HepG2 (cell line): Measurements from ENCODE around the gene ARHGEF4. TPM values are rescaled to one million over a fixed set of nuclear protein-coding genes. Genes with fewer than 3 reads are reported as not detected.

Experiments
- ATAC-seq: fragments of 200-7000 bp; cut with Tn5 transposase; 3 replicates; pipeline ENCODE4 v1.9.1; 2020; ENCODE audit warnings: mild to moderate bottlenecking, moderate library complexity
- BruUV-seq: library from RNA; stranded (reverse); fragments of 400-500 nt; replicated peaks from 2 replicates; lab custom pipeline; 2021; lab: Mats Ljungman, UMichigan
- CTCF ChIA-PET: fragments of 300-600 bp; formaldehyde crosslinking; extraction: SDS; loops from one replicate; lab custom pipeline; 2021; ENCODE audit warnings: low total read pairs, inconsistent platforms, low intra/inter-chr PET ratio; lab: Yijun Ruan, JAX
- POLR2A ChIA-PET: fragments of 350-600 bp; sonication (Branson Sonifier 250); formaldehyde crosslinking; loops from one replicate; lab custom pipeline; 2020; ENCODE audit warnings: antibody characterized with exemption, inconsistent platforms; lab: Yijun Ruan, JAX
- DNase-seq: peaks from one replicate; pipeline ENCODE4 v3.0.0-alpha.2; 2015; ENCODE audit warnings: low spot score
- FAIRE-seq: peaks from 3 replicates; lab custom pipeline; 2011; peaks lifted over from hg19 to GRCh38; lab: Jason Lieb, UNC
- H2AFZ ChIP-seq: one replicate; pipeline ENCODE4 v1.6.1; 2011; ENCODE audit warnings: low read length, inconsistent platforms
- H3K27ac ChIP-seq: fragments of 300-600 bp; 3 replicates; pipeline ENCODE4 v1.8.0; 2011; ENCODE audit warnings: mixed run types, mild to moderate bottlenecking, mixed read lengths, low read length, inconsistent platforms; ENCODE audit not compliant: insufficient read depth; ENCODE audit errors: extremely low read length
- H3K27me3 ChIP-seq, 2 experiments: fragments of 200-600 bp in 1 of 2; 2 replicates in 1 of 2; 3 replicates in 1 of 2; pipeline versions ENCODE4 v1.6.0 to v1.8.0; 2011; ENCODE audit warnings: low read length in 2 of 2, mild to moderate bottlenecking in 2 of 2, moderate library complexity in 2 of 2, inconsistent platforms in 1 of 2; ENCODE audit not compliant: insufficient read depth in 2 of 2, control insufficient read depth in 1 of 2
- H3K36me3 ChIP-seq, 2 experiments: fragments of 200-600 bp in 1 of 2; replicated peaks in 1 of 2; 2 replicates in 1 of 2; 3 replicates in 1 of 2; pipeline versions ENCODE4 v1.5.1 to v1.8.0; 2011; ENCODE audit warnings: low read length in 2 of 2, inconsistent platforms in 1 of 2; ENCODE audit not compliant: insufficient read depth in 2 of 2, control insufficient read depth in 1 of 2
- H3K4me1 ChIP-seq: 2 replicates; pipeline ENCODE4 v1.5.1; 2012; ENCODE audit warnings: low read length, inconsistent platforms; ENCODE audit not compliant: insufficient read depth
- H3K4me2 ChIP-seq: 2 replicates; pipeline ENCODE4 v1.6.0; 2011; ENCODE audit warnings: low read depth, low read length, inconsistent platforms
- H3K4me3 ChIP-seq, 3 experiments: fragments of 200-600 bp in 1 of 3; sonication (generic), shearing (Covaris generic) in 1 of 3; replicated peaks in 1 of 3; 2 replicates each; pipeline ENCODE4 v1.5.1; 2011 to 2016; ENCODE audit warnings: low read length in 3 of 3, inconsistent platforms in 2 of 3, low read depth in 2 of 3, mild to moderate bottlenecking in 2 of 3, control low read depth in 1 of 3, mixed read lengths in 1 of 3; ENCODE audit not compliant: insufficient read depth in 1 of 3
- H3K79me2 ChIP-seq: one replicate; pipeline ENCODE4 v1.6.1; 2011; ENCODE audit warnings: low read length, inconsistent platforms; ENCODE audit not compliant: insufficient read depth
- H3K9ac ChIP-seq: 2 replicates; pipeline ENCODE4 v1.6.0; 2011; ENCODE audit warnings: mild to moderate bottlenecking, low read depth, low read length, inconsistent platforms; ENCODE audit not compliant: insufficient read depth
- H3K9me3 ChIP-seq: 2 replicates; pipeline ENCODE4 v1.5.1; 2012; ENCODE audit warnings: mild to moderate bottlenecking, low read length
- H4K20me1 ChIP-seq: 2 replicates; pipeline ENCODE4 v1.6.0; 2011; ENCODE audit warnings: inconsistent platforms, mild to moderate bottlenecking, low read length, moderate library complexity; ENCODE audit not compliant: insufficient read depth
- CHD4 ChIP-seq: fragments of 200-600 bp; sonication (generic); IDR thresholded peaks from 2 replicates; pipeline ENCODE4 v1.7.0; 2017; ENCODE audit warnings: mild to moderate bottlenecking, low read length, borderline replicate concordance
- IRF1 ChIP-seq: sonication (generic); formaldehyde crosslinking; IDR thresholded peaks from 2 replicates; pipeline ENCODE4 v1.4.0; 2020; ENCODE audit warnings: low read depth, mild to moderate bottlenecking, missing genetic modification reagents
- MATR3 ChIP-seq: sonication (generic); formaldehyde crosslinking; IDR thresholded peaks from 2 replicates; pipeline ENCODE4 v1.4.0; 2020; ENCODE audit warnings: missing genetic modification reagents
- PATZ1 ChIP-seq: sonication (generic); formaldehyde crosslinking; IDR thresholded peaks from 2 replicates; pipeline ENCODE4 v1.4.0; 2020; ENCODE audit warnings: missing genetic modification reagents
- REST ChIP-seq, 2 experiments: IDR thresholded peaks; 2 replicates each; pipeline ENCODE4 v1.6.1; 2011 to 2012; ENCODE audit warnings: low read length in 2 of 2, borderline replicate concordance in 1 of 2, low read depth in 1 of 2, mild to moderate bottlenecking in 1 of 2, moderate library complexity in 1 of 2
- WGBS: methylation state at CpG from one replicate; pipeline ENCODE4 v1.1.6; 2017; ENCODE audit warnings: low lambda C conversion rate; 5-methylcytosine and 5-hydroxymethylcytosine counted together
- in situ Hi-C: cut with HindIII; loops from 2 replicates; pipeline ENCODE4 v1.10.0; 2017; ENCODE audit warnings: low pct_unique_long_range_greater_than_20kb; ENCODE audit not compliant: extremely low pct_ligation_motif_present
- intact Hi-C: fragments of 100-400 bp; cut with micrococcal nuclease; formaldehyde crosslinking; loops from one replicate; pipeline ENCODE4 v1.10.0; 2022; ENCODE audit not compliant: unreplicated experiment
- polyA plus RNA-seq, 8 experiments: library from polyadenylated mRNA; depleted of rRNA in 3 of 8; stranded (reverse) in 7 of 8; unstranded in 1 of 8; fragments of >200 nt; fragmentation: Illumina TruSeq in 4 of 8; extraction: Trizol in 4 of 8; gene quantifications; 2 replicates each; pipeline versions ENCODE4 v1.2.1 to v1.2.3, GENCODE V29; 2011 to 2016; ENCODE audit warnings: low read depth in 4 of 8, missing spikeins in 1 of 8, mixed read lengths in 1 of 8; ENCODE audit not compliant: insufficient read depth in 1 of 8
- total RNA-seq, 5 experiments: library from RNA; depleted of rRNA; stranded (reverse); fragments of >200 nt; fragmentation: Illumina TruSeq; extraction: Trizol; gene quantifications; 2 replicates each; pipeline ENCODE4 v1.2.3, GENCODE V29; 2016; ENCODE audit warnings: low read depth in 1 of 5

The ARHGEF4 gene
- total and polyA plus RNA-seq, 2 of the 13 experiments (the other 11 are each of a cell fraction or from before 2014, with no cell fraction given) = 0.11 to 0.13 TPM

DNA sequence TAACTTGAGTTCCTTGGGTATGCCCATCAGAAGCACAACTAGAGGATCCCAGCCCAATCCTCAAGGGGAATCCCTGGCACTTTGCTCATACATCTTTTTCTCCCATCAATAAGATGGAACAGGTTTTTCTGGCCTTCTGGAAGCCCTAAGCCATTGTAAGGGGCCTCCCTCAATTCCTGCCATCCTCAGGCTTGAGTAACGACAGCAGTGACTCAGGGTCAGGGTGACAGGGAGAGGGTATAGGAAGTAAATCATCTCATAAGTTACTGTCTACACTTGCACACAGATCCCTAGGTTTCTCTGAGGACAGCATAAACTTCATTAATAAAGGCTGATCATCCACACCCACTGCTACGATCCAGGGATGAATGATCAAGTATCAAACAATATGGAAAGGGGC is 46.4 kb upstream of the ARHGEF4 start:
- no peak for ATAC-seq
- no peak for TF ChIP-seq CHD4
- no peak for TF ChIP-seq REST (IDR thresholded peaks at IDR 0.05; ENCODE audit: borderline replicate concordance in 1 of 2, low read depth in 1 of 2, low read length in 2 of 2)
- TF ChIP-seq IRF1 = no peak
- TF ChIP-seq MATR3 (CRISPR knock-in tag) = no peak
- TF ChIP-seq PATZ1 = no peak
- TF ChIP-seq, all 625 proteins: peak for 0
- H4K20me1 ChIP-seq = no peaks in the 10 kb centered on the region
- no peak overlapping the region for H3K4me2 ChIP-seq
- DNase-seq = no peak
- 7% methylated on average over 2 of the region's 2 CpGs for WGBS
- H3K9me3 ChIP-seq = no peaks in the 10 kb centered on the region
- peaks cover under 1 to 13% of the 10 kb centered on the region in 2 experiments; a peak in 2 of 5 replicates for H3K27me3 ChIP-seq
- POLR2A ChIA-PET = no interaction called here
- no peak overlapping the region for H3K9ac ChIP-seq
- H3K79me2 ChIP-seq = no peaks in the 10 kb centered on the region
- FAIRE-seq = no peak
- CTCF ChIA-PET = no interaction called here
- in situ Hi-C loops (no loop called here), intact Hi-C loops (no loop called here)
- no TSS peak for BruUV-seq
- H3K4me3 ChIP-seq = no peak overlapping the region
- H2AFZ ChIP-seq = no peak overlapping the region
- no peak overlapping the region for H3K27ac ChIP-seq
- no peaks in the 10 kb centered on the region for H3K4me1 ChIP-seq
- no peaks in the 10 kb centered on the region for H3K36me3 ChIP-seq
